Measurements from ENCODE around the gene PIAS1.

DNA sequence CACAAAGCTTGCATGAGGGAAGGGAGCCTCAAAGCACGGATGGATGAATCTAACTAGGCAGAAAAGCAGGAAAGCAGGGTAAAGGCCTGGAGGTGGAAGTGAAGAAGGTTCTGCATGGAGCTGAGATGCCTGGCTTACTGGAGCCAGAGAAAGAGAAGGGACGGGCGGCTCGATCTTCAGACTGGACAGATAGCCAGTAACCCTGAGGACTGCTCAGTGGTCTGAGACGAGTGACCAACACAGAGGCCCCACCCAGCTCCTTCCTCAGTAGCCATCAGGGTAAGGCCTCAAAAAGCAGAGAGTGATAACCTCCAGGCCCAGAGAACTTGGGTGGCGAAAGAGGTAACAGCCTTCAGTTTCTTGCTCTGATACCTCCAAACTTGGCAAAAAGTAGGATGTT, 169.1 kb downstream of the PIAS1 start:
- TF ChIP-seq, protein P1, sequence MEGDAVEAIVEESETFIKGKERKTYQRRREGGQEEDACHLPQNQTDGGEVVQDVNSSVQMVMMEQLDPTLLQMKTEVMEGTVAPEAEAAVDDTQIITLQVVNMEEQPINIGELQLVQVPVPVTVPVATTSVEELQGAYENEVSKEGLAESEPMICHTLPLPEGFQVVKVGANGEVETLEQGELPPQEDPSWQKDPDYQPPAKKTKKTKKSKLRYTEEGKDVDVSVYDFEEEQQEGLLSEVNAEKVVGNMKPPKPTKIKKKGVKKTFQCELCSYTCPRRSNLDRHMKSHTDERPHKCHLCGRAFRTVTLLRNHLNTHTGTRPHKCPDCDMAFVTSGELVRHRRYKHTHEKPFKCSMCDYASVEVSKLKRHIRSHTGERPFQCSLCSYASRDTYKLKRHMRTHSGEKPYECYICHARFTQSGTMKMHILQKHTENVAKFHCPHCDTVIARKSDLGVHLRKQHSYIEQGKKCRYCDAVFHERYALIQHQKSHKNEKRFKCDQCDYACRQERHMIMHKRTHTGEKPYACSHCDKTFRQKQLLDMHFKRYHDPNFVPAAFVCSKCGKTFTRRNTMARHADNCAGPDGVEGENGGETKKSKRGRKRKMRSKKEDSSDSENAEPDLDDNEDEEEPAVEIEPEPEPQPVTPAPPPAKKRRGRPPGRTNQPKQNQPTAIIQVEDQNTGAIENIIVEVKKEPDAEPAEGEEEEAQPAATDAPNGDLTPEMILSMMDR (IDR thresholded peaks at IDR 0.05), result no peak
- TF ChIP-seq POLR2A (IDR thresholded peaks at IDR 0.05), result no peak
